Measurements from ENCODE around the gene ULK1.

The ULK1 gene

DNA sequence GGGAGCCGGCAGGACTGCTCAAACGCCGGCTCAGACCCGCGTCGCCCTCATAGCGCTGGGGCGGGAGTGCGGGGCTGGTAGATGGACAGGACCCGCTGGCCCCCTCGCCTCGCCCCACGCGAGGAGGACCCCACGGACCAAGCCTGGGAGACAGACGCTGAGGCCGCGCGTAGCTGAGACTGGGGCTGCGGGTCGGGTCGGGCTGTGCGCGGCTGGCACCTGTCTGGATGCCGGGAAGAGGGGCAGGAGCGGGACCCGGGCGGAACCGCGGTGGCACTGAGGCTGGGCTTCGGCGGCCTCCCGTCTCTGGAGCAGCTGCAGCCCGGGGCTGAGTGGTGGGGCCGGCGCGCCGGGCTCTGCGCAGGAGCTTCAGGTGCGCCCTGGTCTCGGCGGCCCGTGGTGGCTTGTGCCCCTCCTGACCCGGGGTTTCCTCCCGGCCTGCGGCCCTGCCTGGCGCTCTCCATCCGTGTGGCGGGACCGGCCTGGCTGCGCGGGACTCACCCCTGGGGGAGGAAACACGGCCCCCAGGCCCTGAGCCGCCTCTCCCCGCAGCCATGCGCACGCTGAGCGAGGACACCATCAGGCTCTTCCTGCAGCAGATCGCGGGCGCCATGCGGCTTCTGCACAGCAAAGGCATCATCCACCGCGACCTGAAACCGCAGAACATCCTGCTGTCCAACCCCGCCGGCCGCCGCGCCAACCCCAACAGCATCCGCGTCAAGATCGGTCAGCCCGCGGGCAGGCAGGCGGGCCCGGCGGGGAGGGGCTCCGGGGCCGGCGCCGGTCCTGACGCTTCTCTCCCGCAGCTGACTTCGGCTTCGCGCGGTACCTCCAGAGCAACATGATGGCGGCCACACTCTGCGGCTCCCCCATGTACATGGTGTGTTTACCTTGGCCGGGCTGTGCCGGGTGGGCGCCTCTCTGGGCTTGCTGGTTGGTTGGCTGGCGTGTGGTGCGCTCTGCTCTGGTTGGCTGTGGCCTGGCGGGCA, 14.0 kb downstream of the ULK1 start:
- DNase-seq (ENCODE audit: low spot score): no peak

- DNase-seq (ENCODE audit: low spot score): no peak
Observed at GRCh38 chr12:131909081-131909751, 14.8 kb downstream of the ULK1 start.

DNA sequence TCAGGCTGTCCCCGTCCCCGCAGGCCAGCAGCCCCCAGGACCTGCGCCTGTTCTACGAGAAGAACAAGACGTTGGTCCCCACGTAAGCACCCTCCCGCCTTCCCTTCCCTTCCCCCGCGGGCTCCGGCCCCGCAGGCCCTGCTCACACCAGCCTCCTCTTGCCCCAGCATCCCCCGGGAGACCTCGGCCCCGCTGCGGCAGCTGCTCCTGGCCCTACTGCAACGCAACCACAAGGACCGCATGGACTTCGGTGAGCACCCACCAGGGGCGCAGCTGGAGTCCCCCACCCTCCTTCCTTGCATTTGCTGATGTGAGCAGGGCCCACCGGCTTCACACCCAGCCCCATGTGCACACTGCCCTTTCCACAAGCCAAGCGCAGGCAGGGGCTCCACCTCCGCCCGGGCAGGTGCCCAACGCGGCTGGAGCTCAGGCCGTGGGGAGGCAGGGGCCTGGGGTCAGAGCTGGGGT, 15.4 kb downstream of the ULK1 start:
- DNase-seq (ENCODE audit: low spot score): no peak

- no peak for DNase-seq (ENCODE audit: low spot score)
Observed at GRCh38 chr12:131910302-131911027, 16.0 kb downstream of the ULK1 start.

- no peak for DNase-seq (ENCODE audit: low spot score)
Observed at GRCh38 chr12:131911028-131911650, 16.7 kb downstream of the ULK1 start.

GRCh38 chr12:131911851-131912477, 17.5 kb downstream of the ULK1 start:
- no peak for DNase-seq (ENCODE audit: low spot score)

GRCh38 chr12:131912518-131913274, 18.3 kb downstream of the ULK1 start:
- no peak for DNase-seq (ENCODE audit: low spot score)

- DNase-seq (ENCODE audit: low spot score): no peak
Observed at GRCh38 chr12:131913666-131914065, 19.2 kb downstream of the ULK1 start.

GRCh38 chr12:131914179-131914702, 19.8 kb downstream of the ULK1 start:
- DNase-seq (ENCODE audit: low spot score): no peak

DNA sequence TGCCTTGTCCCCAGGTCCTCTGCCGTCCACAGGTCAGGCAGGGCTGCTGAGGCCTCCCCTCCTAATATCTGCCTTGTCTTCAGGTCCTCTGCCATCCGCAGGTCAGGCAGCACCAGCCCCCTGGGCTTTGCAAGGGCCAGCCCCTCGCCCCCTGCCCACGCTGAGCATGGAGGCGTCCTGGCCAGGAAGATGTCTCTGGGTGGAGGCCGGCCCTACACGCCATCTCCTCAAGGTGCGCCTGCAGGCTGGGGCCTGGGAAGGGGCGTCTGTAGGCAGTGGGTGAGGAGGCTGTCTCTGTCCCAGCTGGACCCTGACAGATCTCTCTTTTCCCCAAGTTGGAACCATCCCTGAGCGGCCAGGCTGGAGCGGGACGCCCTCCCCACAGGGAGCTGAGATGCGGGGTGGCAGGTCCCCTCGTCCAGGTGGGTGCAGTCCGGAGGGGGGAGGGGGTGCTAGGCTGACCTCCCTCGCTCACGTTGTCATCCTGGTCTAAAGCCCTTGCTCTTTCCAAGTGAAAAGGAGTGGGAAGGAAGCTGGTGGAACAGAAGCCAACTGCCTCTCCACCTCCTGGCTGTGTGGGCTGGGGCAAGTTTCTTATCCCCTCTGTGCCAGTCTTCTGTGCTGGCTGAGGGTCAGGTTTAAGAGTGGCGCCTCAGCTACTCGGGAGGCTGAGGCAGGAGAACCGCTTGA, 20.7 kb downstream of the ULK1 start:
- DNase-seq (ENCODE audit: low spot score): no peak

DNA sequence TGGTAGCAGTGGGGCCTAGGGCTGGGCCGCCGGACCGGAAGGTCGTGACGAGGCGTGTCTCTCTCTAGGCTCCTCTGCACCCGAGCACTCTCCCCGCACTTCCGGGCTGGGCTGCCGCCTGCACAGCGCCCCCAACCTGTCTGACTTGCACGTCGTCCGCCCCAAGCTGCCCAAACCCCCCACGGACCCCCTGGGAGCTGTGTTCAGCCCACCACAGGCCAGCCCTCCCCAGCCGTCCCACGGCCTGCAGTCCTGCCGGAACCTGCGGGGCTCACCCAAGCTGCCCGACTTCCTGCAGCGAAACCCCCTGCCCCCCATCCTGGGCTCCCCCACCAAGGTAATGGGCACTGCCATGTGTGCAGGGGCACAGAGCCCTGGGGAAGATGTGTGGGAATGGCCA, 21.4 kb downstream of the ULK1 start:
- no peak for DNase-seq (ENCODE audit: low spot score)

DNA sequence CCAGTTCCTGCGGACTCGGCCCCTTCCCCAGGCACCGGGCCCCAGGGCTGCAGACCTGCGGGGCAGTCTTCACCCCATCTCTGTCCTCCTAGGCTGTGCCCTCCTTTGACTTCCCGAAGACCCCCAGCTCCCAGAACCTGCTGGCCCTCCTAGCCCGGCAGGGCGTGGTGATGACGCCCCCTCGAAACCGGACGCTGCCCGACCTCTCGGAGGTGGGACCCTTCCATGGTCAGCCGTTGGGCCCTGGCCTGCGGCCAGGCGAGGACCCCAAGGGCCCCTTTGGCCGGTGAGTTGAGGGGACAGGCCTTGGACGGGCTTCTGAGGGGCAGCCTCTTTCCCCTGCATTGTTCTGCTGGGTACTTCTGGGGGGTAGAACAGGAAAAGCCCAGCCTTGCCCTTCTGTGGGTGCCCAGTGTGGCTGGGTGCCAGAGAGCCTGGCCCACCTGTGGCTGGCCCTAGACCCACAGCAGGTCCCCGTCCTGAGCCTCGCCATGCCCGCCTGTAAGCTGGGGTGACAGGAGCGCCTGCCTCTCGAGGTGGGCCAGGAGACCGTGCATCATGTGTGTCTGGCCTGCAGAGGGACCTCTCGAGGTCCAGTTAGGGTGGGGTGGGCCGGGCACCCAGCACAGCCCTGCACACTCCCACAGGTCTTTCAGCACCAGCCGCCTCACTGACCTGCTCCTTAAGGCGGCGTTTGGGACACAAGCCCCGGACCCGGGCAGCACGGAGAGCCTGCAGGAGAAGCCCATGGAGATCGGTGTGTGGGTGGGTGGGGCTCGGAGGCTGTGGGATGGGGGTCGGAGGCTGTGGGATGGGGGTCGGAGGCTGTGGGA, 22.1 kb downstream of the ULK1 start:
- DNase-seq (ENCODE audit: low spot score): no peak

DNA sequence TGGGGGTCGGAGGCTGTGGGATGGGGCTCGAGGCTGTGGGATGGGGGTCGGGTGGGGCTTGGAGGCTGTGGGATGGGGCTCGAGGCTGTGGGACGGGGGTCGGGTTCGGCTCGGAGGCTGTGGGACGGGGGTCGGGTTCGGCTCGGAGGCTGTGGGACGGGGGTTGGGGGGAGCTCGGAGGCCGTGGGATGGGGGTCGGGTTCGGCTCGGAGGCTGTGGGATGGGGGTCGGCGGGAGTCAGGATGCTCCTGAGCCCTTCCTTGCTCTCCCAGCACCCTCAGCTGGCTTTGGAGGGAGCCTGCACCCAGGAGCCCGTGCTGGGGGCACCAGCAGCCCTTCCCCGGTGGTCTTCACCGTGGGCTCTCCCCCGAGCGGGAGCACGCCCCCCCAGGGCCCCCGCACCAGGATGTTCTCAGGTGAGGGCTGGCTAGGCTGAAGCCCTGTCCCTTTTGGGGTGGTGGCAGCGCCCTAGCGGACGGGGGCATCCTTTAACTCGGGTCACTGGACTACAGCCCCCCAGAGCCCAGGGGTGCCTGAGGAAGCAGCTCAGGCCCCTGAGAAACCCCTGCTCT, 22.8 kb downstream of the ULK1 start:
- no peak for DNase-seq (ENCODE audit: low spot score)

DNA sequence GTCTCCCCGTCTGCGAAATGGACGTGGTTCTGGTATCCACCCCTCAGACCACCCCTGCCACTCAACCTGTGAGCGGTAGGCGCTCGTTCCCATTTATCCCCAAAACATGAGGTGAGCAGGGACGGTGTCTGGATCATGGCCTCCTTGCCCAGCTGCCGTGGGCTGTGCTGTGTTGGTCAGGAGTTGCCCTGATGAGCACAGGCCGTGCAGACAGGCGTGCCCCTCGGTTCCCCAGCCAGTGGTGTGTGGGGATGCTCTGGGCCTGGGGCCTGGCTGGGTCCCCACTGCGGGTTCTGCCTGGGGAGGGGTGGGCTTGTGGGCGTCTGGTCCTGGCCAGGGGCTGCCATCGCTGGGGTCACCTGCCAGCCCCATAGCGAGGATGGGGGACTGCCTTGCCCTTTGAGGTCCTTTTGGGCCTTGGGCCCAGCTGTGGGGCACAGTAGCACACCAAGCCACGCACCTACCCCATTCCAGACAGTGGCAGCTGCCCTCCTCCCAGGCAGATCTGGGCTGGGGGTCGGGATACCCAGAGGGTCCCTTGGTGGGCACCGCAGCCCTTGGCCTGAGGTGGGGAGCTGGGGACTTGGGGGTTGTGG, 23.4 kb downstream of the ULK1 start:
- DNase-seq (ENCODE audit: low spot score): no peak

DNA sequence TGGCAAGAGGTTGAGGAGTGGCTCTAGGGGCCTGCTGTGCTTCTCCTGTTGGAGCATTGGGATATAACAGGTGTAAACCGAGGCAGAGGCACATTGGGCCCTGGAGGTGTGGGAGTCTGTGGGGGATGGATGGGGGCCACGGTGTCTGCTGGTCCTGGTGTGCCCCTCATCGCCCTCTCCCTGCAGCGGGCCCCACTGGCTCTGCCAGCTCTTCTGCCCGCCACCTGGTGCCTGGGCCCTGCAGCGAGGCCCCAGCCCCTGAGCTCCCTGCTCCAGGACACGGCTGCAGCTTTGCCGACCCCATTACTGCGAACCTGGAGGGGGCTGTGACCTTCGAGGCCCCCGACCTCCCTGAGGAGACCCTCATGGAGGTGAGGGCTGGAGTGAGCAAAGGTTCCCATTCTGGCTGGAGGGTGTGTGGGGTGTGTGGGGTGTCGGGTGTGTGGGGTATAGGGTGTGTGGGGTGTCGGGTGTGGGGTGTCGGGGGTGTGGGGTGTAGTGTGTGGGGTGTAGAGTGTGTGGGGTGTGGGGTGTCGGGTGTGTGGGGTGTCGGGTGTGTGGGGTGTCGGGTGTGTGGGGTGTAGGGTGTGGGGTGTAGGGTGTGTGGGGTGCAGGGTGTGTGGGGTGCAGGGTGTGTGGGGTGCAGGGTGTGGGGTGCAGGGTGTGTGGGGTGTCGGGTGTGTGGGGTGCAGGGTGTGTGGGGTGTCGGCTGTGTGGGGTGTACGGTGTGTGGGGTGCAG, 24.1 kb downstream of the ULK1 start:
- no peak for DNase-seq (ENCODE audit: low spot score)

- no peak for DNase-seq (ENCODE audit: low spot score)
Observed at GRCh38 chr12:131919051-131919347, 24.6 kb downstream of the ULK1 start.

GRCh38 chr12:131919366-131920156, 25.1 kb downstream of the ULK1 start:
- no peak for DNase-seq (ENCODE audit: low spot score)

All from LoVo (cell line).